HL-60 (cell line): ENCODE results near the gene C14orf132.

Experiments used
- DNase-seq, 2 experiments: peaks; one replicate each; pipeline ENCODE4 v3.0.0-alpha.2; 2010 to 2020; ENCODE audit warnings: low read depth in 1 of 2, low spot score in 1 of 2
- H3K27ac ChIP-seq: fragments of 250-450 bp; sonication (Bioruptor Pico); replicated peaks from 2 replicates; pipeline ENCODE4 v1.5.1; 2020; ENCODE audit warnings: mild to moderate bottlenecking, moderate library complexity
- H3K27me3 ChIP-seq: fragments of 250-450 bp; sonication (Bioruptor Pico); 2 replicates; pipeline ENCODE4 v1.5.1; 2021; ENCODE audit warnings: mild to moderate bottlenecking, moderate library complexity; ENCODE audit not compliant: insufficient read depth, poor library complexity, severe bottlenecking
- H3K4me3 ChIP-seq: replicated peaks from 2 replicates; pipeline ENCODE4 v1.5.1; 2011; ENCODE audit warnings: mild to moderate bottlenecking, control low read depth, low read length; ENCODE audit not compliant: insufficient read depth
- CTCF ChIP-seq: IDR thresholded peaks from one replicate; pipeline ENCODE4 v1.5.1; 2011; ENCODE audit warnings: low read length, control low read depth, inconsistent platforms; ENCODE audit not compliant: insufficient read depth
- GABPA ChIP-seq: IDR thresholded peaks from 2 replicates; pipeline ENCODE4 v1.6.1; 2012; ENCODE audit warnings: low read depth
- POLR2AphosphoS5 ChIP-seq: IDR thresholded peaks from 2 replicates; pipeline ENCODE4 v1.6.1; 2012; ENCODE audit warnings: low read depth
- REST ChIP-seq: IDR thresholded peaks from 2 replicates; pipeline ENCODE4 v1.6.1; 2012; ENCODE audit warnings: low read depth; ENCODE audit not compliant: insufficient replicate concordance
- SPI1 ChIP-seq: IDR thresholded peaks from 2 replicates; pipeline ENCODE4 v1.6.1; 2012; ENCODE audit warnings: low read depth, mild to moderate bottlenecking, borderline replicate concordance

The C14orf132 gene

GRCh38 chr14:96047101-96047500, 7.9 kb downstream of the C14orf132 start:
- Histone ChIP-seq H3K27ac (no peak overlapping the region), H3K4me3 (no peak overlapping the region)

GRCh38 chr14:96049932-96050331, 10.8 kb downstream of the C14orf132 start:
- Histone ChIP-seq H3K27me3 (no peaks in the 10 kb centered on the region), H3K27ac (no peak overlapping the region)
- no peak for DNase-seq

More at GRCh38 chr14:96047101-96047500, 7.9 kb downstream of the C14orf132 start:
- DNase-seq, result no peak
- H3K27me3 ChIP-seq, result peaks cover 2% of the 10 kb centered on the region
- no peak for TF ChIP-seq GABPA

GRCh38 chr14:96050482-96050881, 11.3 kb downstream of the C14orf132 start:
- no peak overlapping the region for H3K27ac ChIP-seq
- no peaks in the 10 kb centered on the region for H3K27me3 ChIP-seq
- H3K4me3 ChIP-seq, result no peak overlapping the region
- TF ChIP-seq CTCF, result no peak
- no peak for TF ChIP-seq GABPA
- TF ChIP-seq POLR2AphosphoS5, result no peak
- TF ChIP-seq REST, result no peak
- no peak for TF ChIP-seq SPI1
- DNase-seq, result no peak

More at GRCh38 chr14:96049932-96050331, 10.8 kb downstream of the C14orf132 start:
- no peak for TF ChIP-seq SPI1
- TF ChIP-seq GABPA, result no peak
- H3K4me3 ChIP-seq, result no peak overlapping the region

- no peak for TF ChIP-seq POLR2AphosphoS5
- no peak for TF ChIP-seq GABPA
Measured at GRCh38 chr14:96051231-96051630, 12.1 kb downstream of the C14orf132 start.

GRCh38 chr14:96051642-96052540, 12.7 kb downstream of the C14orf132 start:
- H3K4me3 ChIP-seq, result no peak overlapping the region
- no peak overlapping the region for H3K27ac ChIP-seq
- DNase-seq, result no peak
- TF ChIP-seq SPI1, result no peak
- TF ChIP-seq REST, result no peak
- TF ChIP-seq GABPA, result no peak
- TF ChIP-seq CTCF, result no peak
- TF ChIP-seq POLR2AphosphoS5, result no peak
- H3K27me3 ChIP-seq, result no peaks in the 10 kb centered on the region

More at GRCh38 chr14:96051231-96051630, 12.1 kb downstream of the C14orf132 start:
- Histone ChIP-seq H3K27ac (no peak overlapping the region), H3K4me3 (no peak overlapping the region), H3K27me3 (no peaks in the 10 kb centered on the region)
- DNase-seq, result no peak
